SIG-M5 treated with dmso at 0.1 percent for 504 hours (cell line): Measurements from ENCODE around the gene DIP2C.
"Not testable (repeated sequence)": the region's sequence is repeated elsewhere in the genome, so short reads cannot be mapped to it uniquely, and the experiment has no call there.

Experiments
- DNase-seq: peaks from one replicate; lab custom pipeline; 2025; ENCODE audit not compliant: unreplicated experiment; lab: John Stamatoyannopoulos, UW

Gene DIP2C

GRCh38 chr10:404991-405390 is 284.5 kb downstream of the DIP2C start:
- DNase-seq = no peak

GRCh38 chr10:404346-404745 is 285.1 kb downstream of the DIP2C start:
- no peak for DNase-seq

- no peak for DNase-seq
These were observed 290.5 kb downstream of the DIP2C start for GRCh38 chr10:398954-399353.

- no peak for DNase-seq
These were observed 292.0 kb downstream of the DIP2C start for GRCh38 chr10:397321-398068.

- DNase-seq = no peak
These were observed 292.8 kb downstream of the DIP2C start for GRCh38 chr10:396535-397220.

GRCh38 chr10:396107-396506 is 293.4 kb downstream of the DIP2C start:
- no peak for DNase-seq

- DNase-seq = no peak
These were observed 293.8 kb downstream of the DIP2C start for GRCh38 chr10:395665-396064.

- not testable (repeated sequence) for DNase-seq
These were observed 294.9 kb downstream of the DIP2C start for GRCh38 chr10:394439-395101.

- no peak for DNase-seq
These were observed 295.6 kb downstream of the DIP2C start for GRCh38 chr10:393787-394438.

- no peak for DNase-seq
These were observed 296.2 kb downstream of the DIP2C start for GRCh38 chr10:393106-393745.

GRCh38 chr10:392705-393037 is 296.8 kb downstream of the DIP2C start:
- DNase-seq = no peak

GRCh38 chr10:391847-392704 is 297.4 kb downstream of the DIP2C start:
- DNase-seq = no peak

- DNase-seq = no peak
These were observed 298.2 kb downstream of the DIP2C start for GRCh38 chr10:391305-391704.

GRCh38 chr10:390449-391100 is 298.9 kb downstream of the DIP2C start:
- no peak for DNase-seq

GRCh38 chr10:389836-390448 is 299.5 kb downstream of the DIP2C start:
- DNase-seq = no peak

GRCh38 chr10:389261-389790 is 300.1 kb downstream of the DIP2C start:
- DNase-seq = no peak

- no peak for DNase-seq
These were observed 300.8 kb downstream of the DIP2C start for GRCh38 chr10:388661-389045.

GRCh38 chr10:387909-388660 is 301.4 kb downstream of the DIP2C start:
- peak; percentile 49 for DNase-seq

GRCh38 chr10:387593-387891 is 301.9 kb downstream of the DIP2C start:
- DNase-seq = no peak
